ENCODE data around the gene SP100.

- TF ChIP-seq RFX5 (IDR thresholded peaks at IDR 0.05; ENCODE audit: low read depth, low read length) (no peak), MXI1 (IDR thresholded peaks at IDR 0.05; ENCODE audit: borderline replicate concordance, low read depth, low read length) (no peak)
Observed at GRCh38 chr2:230443541-230443940, 27.5 kb downstream of the SP100 start.
